ENCODE data around the gene RPS10. TPM values are rescaled to one million over a fixed set of nuclear protein-coding genes. Genes with fewer than 3 reads are reported as not detected.
A peak's percentile ranks its signal among the peaks of the same experiment; 100 is the strongest.

The RPS10 gene
- total RNA-seq, 2 experiments from 2014 or later, result 1,714 to 2,938 TPM

DNA sequence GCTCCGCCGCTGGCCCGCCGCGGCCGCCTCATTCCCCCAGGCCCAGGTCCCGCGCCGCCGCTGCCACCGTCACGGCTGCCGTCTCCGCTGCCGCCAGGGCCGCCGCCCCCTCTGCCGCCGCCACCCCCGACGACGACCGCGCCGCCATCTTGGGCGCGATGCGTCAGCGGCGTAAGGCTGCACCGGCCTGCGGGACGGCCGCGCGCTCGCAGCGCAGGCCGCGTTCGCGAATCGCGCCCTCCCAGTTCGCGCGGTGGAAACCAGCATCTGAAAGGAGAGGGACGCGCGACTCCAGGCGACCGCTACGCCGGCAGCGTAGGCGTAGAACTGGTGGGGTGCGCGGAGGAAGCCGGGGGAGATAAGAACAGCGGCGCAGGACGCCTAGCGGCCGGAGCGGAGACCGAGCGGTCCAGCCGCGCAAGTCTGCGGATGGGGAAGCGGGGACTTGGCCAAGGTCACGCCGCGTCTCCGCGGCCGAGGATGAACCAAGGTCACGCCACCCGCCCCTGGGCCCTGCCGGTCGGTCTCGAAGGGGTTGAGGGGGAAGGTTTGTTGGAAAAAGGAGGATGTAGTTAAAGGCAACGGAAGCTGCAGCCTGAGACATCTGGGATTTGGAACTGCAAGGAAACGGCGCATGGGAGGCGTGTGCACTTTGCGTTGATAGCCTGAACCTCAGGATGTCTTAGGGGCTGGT lies 33.2 kb downstream of the RPS10 start, which contains the start of gene NUDT3:
TSS of gene NUDT3 (minus strand) at position 173 of the 694 bp plus-strand sequence. CDS start 307 bp downstream, outside the sequence.
- TF ChIP-seq, protein P1, sequence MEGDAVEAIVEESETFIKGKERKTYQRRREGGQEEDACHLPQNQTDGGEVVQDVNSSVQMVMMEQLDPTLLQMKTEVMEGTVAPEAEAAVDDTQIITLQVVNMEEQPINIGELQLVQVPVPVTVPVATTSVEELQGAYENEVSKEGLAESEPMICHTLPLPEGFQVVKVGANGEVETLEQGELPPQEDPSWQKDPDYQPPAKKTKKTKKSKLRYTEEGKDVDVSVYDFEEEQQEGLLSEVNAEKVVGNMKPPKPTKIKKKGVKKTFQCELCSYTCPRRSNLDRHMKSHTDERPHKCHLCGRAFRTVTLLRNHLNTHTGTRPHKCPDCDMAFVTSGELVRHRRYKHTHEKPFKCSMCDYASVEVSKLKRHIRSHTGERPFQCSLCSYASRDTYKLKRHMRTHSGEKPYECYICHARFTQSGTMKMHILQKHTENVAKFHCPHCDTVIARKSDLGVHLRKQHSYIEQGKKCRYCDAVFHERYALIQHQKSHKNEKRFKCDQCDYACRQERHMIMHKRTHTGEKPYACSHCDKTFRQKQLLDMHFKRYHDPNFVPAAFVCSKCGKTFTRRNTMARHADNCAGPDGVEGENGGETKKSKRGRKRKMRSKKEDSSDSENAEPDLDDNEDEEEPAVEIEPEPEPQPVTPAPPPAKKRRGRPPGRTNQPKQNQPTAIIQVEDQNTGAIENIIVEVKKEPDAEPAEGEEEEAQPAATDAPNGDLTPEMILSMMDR (conservative IDR thresholded peaks at IDR 0.05; ENCODE audit: low read length), result peak; percentile 78
- TF ChIP-seq EZH2phosphoT487 (IDR thresholded peaks at IDR 0.05; ENCODE audit: borderline replicate concordance, low read depth, low read length), result no peak
- Histone ChIP-seq H3K4me3 (ENCODE audit: low read depth, low read length, poor library complexity, severe bottlenecking) (peak within 1 kb of the TSS; percentile 85), H3K9me3 (ENCODE audit: low read length) (peaks cover 7% of the 10 kb centered on the region; the same call in 1 of the 2 replicates), H4K20me1 (ENCODE audit: insufficient read depth, low read length) (0 out of 2 replicates have a peak, but pooled peaks cover 8% of the 10 kb centered on the region), H3K36me3 (ENCODE audit: insufficient read depth, low read length) (peaks cover 16% of the 10 kb centered on the region), H3K4me2 (ENCODE audit: low read length) (peak within 1 kb of the TSS; percentile 98), H3K9me2 (ENCODE audit: insufficient read depth, low read length) (no peaks in the 10 kb centered on the region), H3K79me2 (ENCODE audit: insufficient read depth, low read depth, low read length) (peaks cover 54% of the 10 kb centered on the region), H3K4me1 (ENCODE audit: insufficient read depth, low read length, poor library complexity, severe bottlenecking) (peaks cover 23% of the 10 kb centered on the region), H3K27ac (ENCODE audit: low read depth, low read length, poor library complexity, severe bottlenecking) (peak within 1 kb of the TSS; percentile 76), H2AFZ (ENCODE audit: low read length) (peak within 1 kb of the TSS; percentile 93)
- peak; percentile 98 for DNase-seq (ENCODE audit: low spot score)
- intact Hi-C loops (cut with micrococcal nuclease; ENCODE audit: unreplicated experiment), result loop anchor here (2.0 kb wide), 2 partner anchors 76 to 144 kb away; partner anchors contain the start of gene SMIM29
- ChIA-PET POLR2A (interaction anchor here (0.7 to 1.3 kb wide), 2 partner anchors 143 to 156 kb away, joined by 3 read pairs; partner anchors contain the start of gene HMGA1), CTCF (ENCODE audit: unreplicated experiment) (interaction anchor here (0.6 kb wide), 1 partner anchor 209 kb away, joined by 3 read pairs; no protein-coding TSS in a partner anchor)
- BruUV-seq (replicated peaks), result no TSS peak

DNA sequence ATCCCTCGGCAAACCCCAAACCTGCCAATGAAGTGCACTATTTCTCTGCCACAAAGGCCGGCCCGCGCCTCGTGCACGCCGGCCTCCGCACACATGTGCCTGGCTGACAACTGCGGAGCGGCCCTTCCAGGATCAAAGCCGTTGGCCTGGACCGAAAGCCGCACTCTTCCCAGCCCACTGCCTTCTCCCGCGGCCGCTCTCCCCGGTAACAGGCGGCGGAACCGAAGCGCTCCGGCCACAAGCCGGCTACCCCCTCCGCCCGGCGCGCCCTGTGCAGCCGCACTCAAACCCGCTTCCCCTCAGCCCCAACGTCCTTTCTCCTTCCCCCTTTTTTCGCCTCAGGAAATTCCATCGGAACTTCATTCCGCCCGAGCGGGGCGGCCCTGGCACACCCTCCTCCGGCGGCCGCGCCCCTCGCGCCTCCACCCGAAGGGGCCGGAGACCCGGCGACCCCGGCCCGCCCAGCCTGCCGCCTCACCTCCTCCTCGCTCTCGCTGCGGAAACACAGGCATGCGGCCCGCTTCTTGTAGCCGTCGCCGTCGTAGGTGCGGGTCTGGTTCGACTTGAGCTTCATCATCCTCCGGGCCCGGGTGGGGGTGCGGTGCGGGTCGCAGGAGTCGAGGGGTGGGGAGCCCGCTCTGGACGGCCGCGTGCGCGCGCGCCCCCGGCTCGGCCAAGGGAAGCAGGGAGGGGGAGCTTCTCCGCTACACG lies 33.9 kb downstream of the RPS10 start:
- TF ChIP-seq EZH2phosphoT487 (IDR thresholded peaks at IDR 0.05; ENCODE audit: borderline replicate concordance, low read depth, low read length), result no peak
- TF ChIP-seq, protein P1 (conservative IDR thresholded peaks at IDR 0.05; ENCODE audit: low read length), result no peak
- Histone ChIP-seq H2AFZ (ENCODE audit: low read length) (peak overlapping the region; percentile 66; the same call in 1 of the 2 replicates), H3K4me2 (ENCODE audit: low read length) (peak overlapping the region; percentile 94), H3K79me2 (ENCODE audit: insufficient read depth, low read depth, low read length) (peaks cover 61% of the 10 kb centered on the region), H3K27ac (ENCODE audit: low read depth, low read length, poor library complexity, severe bottlenecking) (peak overlapping the region; percentile 76), H3K4me3 (ENCODE audit: low read depth, low read length, poor library complexity, severe bottlenecking) (peak overlapping the region; percentile 85), H3K36me3 (ENCODE audit: insufficient read depth, low read length) (peaks cover 16% of the 10 kb centered on the region), H3K4me1 (ENCODE audit: insufficient read depth, low read length, poor library complexity, severe bottlenecking) (peaks cover 23% of the 10 kb centered on the region), H3K9me3 (ENCODE audit: low read length) (peaks cover 7% of the 10 kb centered on the region; the same call in 1 of the 2 replicates), H3K9me2 (ENCODE audit: insufficient read depth, low read length) (no peaks in the 10 kb centered on the region), H4K20me1 (ENCODE audit: insufficient read depth, low read length) (0 out of 2 replicates have a peak, but pooled peaks cover 8% of the 10 kb centered on the region)
- BruUV-seq (replicated peaks), result no TSS peak
- intact Hi-C loops (cut with micrococcal nuclease; ENCODE audit: unreplicated experiment), result loop anchor here (2.0 kb wide), 2 partner anchors 75 to 143 kb away; partner anchors contain the start of gene SMIM29
- peak; percentile 76 for DNase-seq (ENCODE audit: low spot score)
- ChIA-PET CTCF (ENCODE audit: unreplicated experiment) (interaction anchor here (0.6 kb wide), 1 partner anchor 210 kb away, joined by 3 read pairs; no protein-coding TSS in a partner anchor), POLR2A (interaction anchor here (0.7 to 1.6 kb wide), 6 partner anchors 53 to 155 kb away, joined by 3 to 8 read pairs (median 3); partner anchors contain the start of gene HMGA1)

Data from OCI-LY7 (cell line).